HEK293 (cell line): Measurements from ENCODE around the gene GNG7.

ENCODE experiments used
- PBX3 ChIP-seq: sonication (generic); formaldehyde crosslinking; IDR thresholded peaks from 2 replicates; pipeline ENCODE4 v1.8.1; 2022; ENCODE audit warnings: mild to moderate bottlenecking, moderate library complexity, missing genetic modification reagents
- TSHZ1 ChIP-seq: fragments of 450-650 bp; formaldehyde crosslinking; IDR thresholded peaks from 2 replicates; pipeline ENCODE4 v1.5.1; 2016; ENCODE audit warnings: missing biosample characterization, missing genetic modification characterization, borderline replicate concordance
- ZBTB20 ChIP-seq: fragments of 450-650 bp; formaldehyde crosslinking; IDR thresholded peaks from 2 replicates; pipeline ENCODE4 v1.5.1; 2016; ENCODE audit warnings: missing biosample characterization, missing genetic modification characterization
- ZBTB49 ChIP-seq: fragments of 450-650 bp; formaldehyde crosslinking; IDR thresholded peaks from 2 replicates; pipeline ENCODE4 v1.5.1; 2016; ENCODE audit warnings: missing biosample characterization, missing genetic modification characterization, low read depth
- ZFHX2 ChIP-seq: fragments of 450-650 bp; formaldehyde crosslinking; conservative IDR thresholded peaks from 2 replicates; pipeline ENCODE4 v1.5.1; 2016; ENCODE audit warnings: missing biosample characterization, missing genetic modification characterization
- ZFP37 ChIP-seq: fragments of 450-650 bp; formaldehyde crosslinking; IDR thresholded peaks from 2 replicates; pipeline ENCODE4 v1.5.1; 2016; ENCODE audit warnings: missing biosample characterization, missing genetic modification characterization
- ZNF324 ChIP-seq: fragments of 450-650 bp; formaldehyde crosslinking; IDR thresholded peaks from 2 replicates; pipeline ENCODE4 v1.5.1; 2016; ENCODE audit warnings: missing biosample characterization, missing genetic modification characterization
- ZNF341 ChIP-seq: fragments of 450-650 bp; formaldehyde crosslinking; IDR thresholded peaks from 2 replicates; pipeline ENCODE4; 2016; ENCODE audit warnings: low read depth, missing biosample characterization, missing genetic modification characterization
- ZNF473 ChIP-seq: fragments of 450-650 bp; formaldehyde crosslinking; IDR thresholded peaks from 2 replicates; pipeline ENCODE4 v1.5.1; 2017; ENCODE audit warnings: missing biosample characterization, missing genetic modification characterization
- ZNF501 ChIP-seq: fragments of 450-650 bp; formaldehyde crosslinking; IDR thresholded peaks from 2 replicates; pipeline ENCODE4 v1.5.1; 2016; ENCODE audit warnings: missing biosample characterization, missing genetic modification characterization
- ZNF561 ChIP-seq: fragments of 450-650 bp; IDR thresholded peaks from 2 replicates; pipeline ENCODE4 v1.5.1; 2018; ENCODE audit warnings: missing biosample characterization, missing genetic modification characterization, borderline replicate concordance
- ZNF792 ChIP-seq: fragments of 450-650 bp; formaldehyde crosslinking; IDR thresholded peaks from 2 replicates; pipeline ENCODE4 v1.5.1; 2016; ENCODE audit warnings: missing biosample characterization, missing genetic modification characterization
- TF ChIP-seq, protein P1 (sequence below): fragments of 450-650 bp; formaldehyde crosslinking; IDR thresholded peaks from 2 replicates; pipeline ENCODE4 v1.5.1; 2016; ENCODE audit warnings: missing biosample characterization, missing genetic modification characterization
- TF ChIP-seq, protein P2 (sequence below): fragments of 450-650 bp; formaldehyde crosslinking; IDR thresholded peaks from 2 replicates; pipeline ENCODE4 v1.5.1; 2016; ENCODE audit warnings: missing biosample characterization, missing genetic modification characterization, low read depth
- TF ChIP-seq, protein P3 (sequence below): fragments of 450-650 bp; formaldehyde crosslinking; IDR thresholded peaks from 2 replicates; pipeline ENCODE4 v1.5.1; 2016; ENCODE audit warnings: missing biosample characterization, missing genetic modification characterization
- TF ChIP-seq, protein P4 (sequence below): fragments of 450-650 bp; formaldehyde crosslinking; IDR thresholded peaks from 2 replicates; pipeline ENCODE4 v1.5.1; 2017; ENCODE audit warnings: missing biosample characterization, missing genetic modification characterization
- TF ChIP-seq, protein P5 (sequence below): fragments of 450-650 bp; IDR thresholded peaks from 2 replicates; pipeline ENCODE4 v1.5.1; 2018; ENCODE audit warnings: missing biosample characterization, mild to moderate bottlenecking, missing genetic modification characterization
- TF ChIP-seq, protein P6 (sequence below): fragments of 450-650 bp; formaldehyde crosslinking; IDR thresholded peaks from 2 replicates; pipeline ENCODE4 v1.5.1; 2016; ENCODE audit warnings: missing biosample characterization, missing genetic modification characterization

GNG7 gene

GRCh38 chr19:2739602-2740313, 37.3 kb upstream of the GNG7 start, which contains the start of gene SLC39A3 (continued):
- TF ChIP-seq, protein P1, sequence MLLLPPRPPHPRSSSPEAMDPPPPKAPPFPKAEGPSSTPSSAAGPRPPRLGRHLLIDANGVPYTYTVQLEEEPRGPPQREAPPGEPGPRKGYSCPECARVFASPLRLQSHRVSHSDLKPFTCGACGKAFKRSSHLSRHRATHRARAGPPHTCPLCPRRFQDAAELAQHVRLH (tag by site-specific recombination) = peak; percentile 97
- peak; percentile 83; the same call in 1 of the 2 replicates for TF ChIP-seq ZNF561 (tag by site-specific recombination)
- 0 out of 2 replicates have a peak, but pooled peaks have one; percentile 33 for TF ChIP-seq TSHZ1 (tag by site-specific recombination)
- no peak for TF ChIP-seq ZBTB49
- TF ChIP-seq ZNF473 = no peak
- TF ChIP-seq, protein P2, sequence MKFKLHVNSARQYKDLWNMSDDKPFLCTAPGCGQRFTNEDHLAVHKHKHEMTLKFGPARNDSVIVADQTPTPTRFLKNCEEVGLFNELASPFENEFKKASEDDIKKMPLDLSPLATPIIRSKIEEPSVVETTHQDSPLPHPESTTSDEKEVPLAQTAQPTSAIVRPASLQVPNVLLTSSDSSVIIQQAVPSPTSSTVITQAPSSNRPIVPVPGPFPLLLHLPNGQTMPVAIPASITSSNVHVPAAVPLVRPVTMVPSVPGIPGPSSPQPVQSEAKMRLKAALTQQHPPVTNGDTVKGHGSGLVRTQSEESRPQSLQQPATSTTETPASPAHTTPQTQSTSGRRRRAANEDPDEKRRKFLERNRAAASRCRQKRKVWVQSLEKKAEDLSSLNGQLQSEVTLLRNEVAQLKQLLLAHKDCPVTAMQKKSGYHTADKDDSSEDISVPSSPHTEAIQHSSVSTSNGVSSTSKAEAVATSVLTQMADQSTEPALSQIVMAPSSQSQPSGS (tag by site-specific recombination) = no peak
- 0 out of 2 replicates have a peak, but pooled peaks have one; percentile 16 for TF ChIP-seq ZFHX2
- peak; percentile 97 for TF ChIP-seq PBX3 (CRISPR knock-in tag)
- TF ChIP-seq, protein P3, sequence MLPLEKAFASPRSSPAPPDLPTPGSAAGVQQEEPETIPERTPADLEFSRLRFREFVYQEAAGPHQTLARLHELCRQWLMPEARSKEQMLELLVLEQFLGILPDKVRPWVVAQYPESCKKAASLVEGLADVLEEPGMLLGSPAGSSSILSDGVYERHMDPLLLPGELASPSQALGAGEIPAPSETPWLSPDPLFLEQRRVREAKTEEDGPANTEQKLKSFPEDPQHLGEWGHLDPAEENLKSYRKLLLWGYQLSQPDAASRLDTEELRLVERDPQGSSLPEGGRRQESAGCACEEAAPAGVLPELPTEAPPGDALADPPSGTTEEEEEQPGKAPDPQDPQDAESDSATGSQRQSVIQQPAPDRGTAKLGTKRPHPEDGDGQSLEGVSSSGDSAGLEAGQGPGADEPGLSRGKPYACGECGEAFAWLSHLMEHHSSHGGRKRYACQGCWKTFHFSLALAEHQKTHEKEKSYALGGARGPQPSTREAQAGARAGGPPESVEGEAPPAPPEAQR (tag by site-specific recombination) = peak; percentile 69; the same call in 1 of the 2 replicates
- peak; percentile 36; the same call in 1 of the 2 replicates for TF ChIP-seq ZNF341 (tag by site-specific recombination)
- peak; percentile 73 for TF ChIP-seq ZNF501
- TF ChIP-seq ZNF324 (tag by site-specific recombination) = peak; percentile 96
- TF ChIP-seq, protein P4, sequence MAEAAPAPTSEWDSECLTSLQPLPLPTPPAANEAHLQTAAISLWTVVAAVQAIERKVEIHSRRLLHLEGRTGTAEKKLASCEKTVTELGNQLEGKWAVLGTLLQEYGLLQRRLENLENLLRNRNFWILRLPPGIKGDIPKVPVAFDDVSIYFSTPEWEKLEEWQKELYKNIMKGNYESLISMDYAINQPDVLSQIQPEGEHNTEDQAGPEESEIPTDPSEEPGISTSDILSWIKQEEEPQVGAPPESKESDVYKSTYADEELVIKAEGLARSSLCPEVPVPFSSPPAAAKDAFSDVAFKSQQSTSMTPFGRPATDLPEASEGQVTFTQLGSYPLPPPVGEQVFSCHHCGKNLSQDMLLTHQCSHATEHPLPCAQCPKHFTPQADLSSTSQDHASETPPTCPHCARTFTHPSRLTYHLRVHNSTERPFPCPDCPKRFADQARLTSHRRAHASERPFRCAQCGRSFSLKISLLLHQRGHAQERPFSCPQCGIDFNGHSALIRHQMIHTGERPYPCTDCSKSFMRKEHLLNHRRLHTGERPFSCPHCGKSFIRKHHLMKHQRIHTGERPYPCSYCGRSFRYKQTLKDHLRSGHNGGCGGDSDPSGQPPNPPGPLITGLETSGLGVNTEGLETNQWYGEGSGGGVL (tag by site-specific recombination) = no peak
- TF ChIP-seq, protein P5, sequence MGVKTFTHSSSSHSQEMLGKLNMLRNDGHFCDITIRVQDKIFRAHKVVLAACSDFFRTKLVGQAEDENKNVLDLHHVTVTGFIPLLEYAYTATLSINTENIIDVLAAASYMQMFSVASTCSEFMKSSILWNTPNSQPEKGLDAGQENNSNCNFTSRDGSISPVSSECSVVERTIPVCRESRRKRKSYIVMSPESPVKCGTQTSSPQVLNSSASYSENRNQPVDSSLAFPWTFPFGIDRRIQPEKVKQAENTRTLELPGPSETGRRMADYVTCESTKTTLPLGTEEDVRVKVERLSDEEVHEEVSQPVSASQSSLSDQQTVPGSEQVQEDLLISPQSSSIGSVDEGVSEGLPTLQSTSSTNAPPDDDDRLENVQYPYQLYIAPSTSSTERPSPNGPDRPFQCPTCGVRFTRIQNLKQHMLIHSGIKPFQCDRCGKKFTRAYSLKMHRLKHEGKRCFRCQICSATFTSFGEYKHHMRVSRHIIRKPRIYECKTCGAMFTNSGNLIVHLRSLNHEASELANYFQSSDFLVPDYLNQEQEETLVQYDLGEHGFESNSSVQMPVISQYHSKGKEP (tag by site-specific recombination) = peak; percentile 76; the same call in 1 of the 2 replicates
- peak; percentile 90; the same call in 1 of the 2 replicates for TF ChIP-seq ZFP37 (tag by site-specific recombination)
- TF ChIP-seq ZNF792 (tag by site-specific recombination) = peak; percentile 100
- peak; percentile 43; the same call in 1 of the 2 replicates for TF ChIP-seq ZBTB20 (tag by site-specific recombination)
- TF ChIP-seq, protein P6, sequence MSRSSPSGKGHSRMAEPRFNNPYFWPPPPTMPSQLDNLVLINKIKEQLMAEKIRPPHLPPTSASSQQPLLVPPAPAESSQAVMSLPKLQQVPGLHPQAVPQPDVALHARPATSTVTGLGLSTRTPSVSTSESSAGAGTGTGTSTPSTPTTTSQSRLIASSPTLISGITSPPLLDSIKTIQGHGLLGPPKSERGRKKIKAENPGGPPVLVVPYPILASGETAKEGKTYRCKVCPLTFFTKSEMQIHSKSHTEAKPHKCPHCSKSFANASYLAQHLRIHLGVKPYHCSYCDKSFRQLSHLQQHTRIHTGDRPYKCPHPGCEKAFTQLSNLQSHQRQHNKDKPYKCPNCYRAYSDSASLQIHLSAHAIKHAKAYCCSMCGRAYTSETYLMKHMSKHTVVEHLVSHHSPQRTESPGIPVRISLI (tag by site-specific recombination) = no peak
